SJCRH30 (cell line): ENCODE data around the gene CEMIP2. TPM values are rescaled to one million over a fixed set of nuclear protein-coding genes. Genes with fewer than 3 reads are reported as not detected.
A peak's percentile ranks its signal among the peaks of the same experiment; 100 is the strongest.

Source experiments
- DNase-seq, 2 experiments: peaks; one replicate each; pipeline ENCODE4 v3.0.0-alpha.2; 2015 to 2020
- H3K27ac ChIP-seq: fragments of 250-450 bp; sonication (Bioruptor Pico); 2 replicates; pipeline ENCODE4 v1.5.1; 2020; ENCODE audit warnings: mild to moderate bottlenecking, moderate library complexity
- H3K27me3 ChIP-seq: fragments of 250-450 bp; sonication (Bioruptor Pico); 2 replicates; pipeline ENCODE4 v1.5.1; 2020; ENCODE audit warnings: mild to moderate bottlenecking, moderate library complexity
- H3K36me3 ChIP-seq: fragments of 250-450 bp; sonication (Bioruptor Pico); 2 replicates; pipeline ENCODE4 v1.5.1; 2020; ENCODE audit warnings: mild to moderate bottlenecking, moderate library complexity
- H3K4me1 ChIP-seq: fragments of 250-450 bp; sonication (Bioruptor Pico); 2 replicates; pipeline ENCODE4 v1.5.1; 2020; ENCODE audit warnings: mild to moderate bottlenecking, moderate library complexity
- H3K4me3 ChIP-seq: fragments of 250-450 bp; sonication (Bioruptor Pico); 2 replicates; pipeline ENCODE4 v1.5.1; 2020; ENCODE audit warnings: mild to moderate bottlenecking, moderate library complexity
- H3K9me3 ChIP-seq: fragments of 250-450 bp; sonication (Bioruptor Pico); replicated peaks from 2 replicates; pipeline ENCODE4 v1.5.1; 2020; ENCODE audit warnings: mild to moderate bottlenecking, moderate library complexity
- total RNA-seq: library from RNA; depleted of rRNA; stranded (reverse); fragments of >200 nt; shearing (Covaris generic); gene quantifications from 2 replicates; pipeline ENCODE4 v1.2.3, GENCODE V29; 2014

The CEMIP2 gene
- total RNA-seq, 1 experiment from 2014 or later = 42.2 TPM

DNA sequence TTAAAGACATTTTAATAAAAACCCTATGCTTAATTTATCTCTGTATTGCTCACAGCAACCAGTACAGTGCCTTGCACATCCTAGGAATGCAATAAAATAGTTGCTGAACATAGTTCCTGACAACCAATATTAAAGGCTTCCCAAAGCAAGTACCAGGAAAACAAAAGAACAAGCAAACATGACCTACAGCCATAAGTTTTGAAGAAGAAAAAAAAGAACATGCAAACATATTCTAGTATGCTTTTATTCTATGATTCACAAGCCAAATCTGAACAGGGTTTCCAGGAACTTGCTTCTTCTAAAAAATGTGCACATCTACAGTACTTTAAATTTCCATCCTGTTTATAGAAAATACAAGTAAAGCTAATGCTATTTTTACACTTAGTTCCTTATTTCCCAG lies 4.5 kb downstream of the CEMIP2 start:
- Histone ChIP-seq H3K4me3 (no peak overlapping the region), H3K36me3 (no peaks in the 10 kb centered on the region), H3K27me3 (no peaks in the 10 kb centered on the region), H3K4me1 (peaks cover 18% of the 10 kb centered on the region), H3K9me3 (no peaks in the 10 kb centered on the region), H3K27ac (no peak overlapping the region)
- DNase-seq = no peak

GRCh38 chr9:71762900-71763653 lies 5.2 kb downstream of the CEMIP2 start:
- no peaks in the 10 kb centered on the region for H3K9me3 ChIP-seq
- H3K27me3 ChIP-seq = no peaks in the 10 kb centered on the region
- H3K4me3 ChIP-seq = no peak overlapping the region
- no peak for DNase-seq
- peaks cover 22% of the 10 kb centered on the region for H3K4me1 ChIP-seq
- no peak overlapping the region for H3K27ac ChIP-seq
- H3K36me3 ChIP-seq = no peaks in the 10 kb centered on the region

- Histone ChIP-seq H3K9me3 (no peaks in the 10 kb centered on the region), H3K27me3 (no peaks in the 10 kb centered on the region), H3K4me1 (peaks cover 19% of the 10 kb centered on the region), H3K36me3 (no peaks in the 10 kb centered on the region), H3K4me3 (no peak overlapping the region), H3K27ac (no peak overlapping the region)
- no peak for DNase-seq
Measured at GRCh38 chr9:71761938-71762353, 6.4 kb downstream of the CEMIP2 start.

- H3K9me3 ChIP-seq = no peaks in the 10 kb centered on the region
- no peak for DNase-seq
- H3K36me3 ChIP-seq = no peaks in the 10 kb centered on the region
- H3K4me3 ChIP-seq = no peak overlapping the region
- no peak overlapping the region for H3K27ac ChIP-seq
- peaks cover 14% of the 10 kb centered on the region for H3K4me1 ChIP-seq
- H3K27me3 ChIP-seq = no peaks in the 10 kb centered on the region
Measured at GRCh38 chr9:71760901-71761300, 7.4 kb downstream of the CEMIP2 start.

- Histone ChIP-seq H3K4me1 (peaks cover 14% of the 10 kb centered on the region), H3K4me3 (no peak overlapping the region), H3K36me3 (no peaks in the 10 kb centered on the region), H3K27ac (no peak overlapping the region), H3K9me3 (no peaks in the 10 kb centered on the region), H3K27me3 (no peaks in the 10 kb centered on the region)
- DNase-seq = peak in 1 of 2 experiments; percentile 50
Measured at GRCh38 chr9:71758785-71759184, 9.5 kb downstream of the CEMIP2 start.

- Histone ChIP-seq H3K9me3 (no peaks in the 10 kb centered on the region), H3K27me3 (no peaks in the 10 kb centered on the region), H3K36me3 (no peaks in the 10 kb centered on the region), H3K4me1 (peaks cover 9% of the 10 kb centered on the region), H3K27ac (no peak overlapping the region), H3K4me3 (no peak overlapping the region)
- no peak for DNase-seq
Measured at GRCh38 chr9:71758277-71758676, 10.0 kb downstream of the CEMIP2 start.

GRCh38 chr9:71756753-71757152 lies 11.6 kb downstream of the CEMIP2 start:
- no peak overlapping the region for H3K27ac ChIP-seq
- peaks cover 5% of the 10 kb centered on the region; the same call in 1 of the 2 replicates for H3K4me1 ChIP-seq
- H3K36me3 ChIP-seq = no peaks in the 10 kb centered on the region; the same call in 1 of the 2 replicates
- no peaks in the 10 kb centered on the region for H3K9me3 ChIP-seq
- no peak overlapping the region for H3K4me3 ChIP-seq
- H3K27me3 ChIP-seq = no peaks in the 10 kb centered on the region
- no peak for DNase-seq

DNA sequence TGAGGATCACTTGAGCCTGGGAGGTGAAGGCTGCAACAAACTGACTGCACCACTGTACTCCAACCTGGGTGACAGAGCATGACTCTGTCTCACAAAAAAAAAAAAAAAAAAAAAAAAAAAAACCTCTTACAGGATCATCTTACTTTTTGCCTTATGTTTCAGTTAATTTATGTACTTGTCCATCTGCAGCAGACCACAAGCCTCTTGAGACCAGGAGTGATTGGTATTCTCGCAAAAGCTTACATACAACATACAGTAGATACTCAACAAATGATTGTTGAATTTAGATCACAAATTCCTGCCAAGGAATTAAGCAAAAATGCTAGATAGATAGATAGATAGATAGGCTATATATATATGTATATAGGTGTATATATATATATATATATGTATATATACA lies 12.4 kb downstream of the CEMIP2 start:
- Histone ChIP-seq H3K27ac (no peak overlapping the region), H3K36me3 (no peaks in the 10 kb centered on the region; the same call in 1 of the 2 replicates), H3K4me3 (no peak overlapping the region), H3K27me3 (no peaks in the 10 kb centered on the region), H3K4me1 (peaks cover 5% of the 10 kb centered on the region; the same call in 1 of the 2 replicates), H3K9me3 (no peaks in the 10 kb centered on the region)
- peak in 1 of 2 experiments; percentile 21 for DNase-seq

DNA sequence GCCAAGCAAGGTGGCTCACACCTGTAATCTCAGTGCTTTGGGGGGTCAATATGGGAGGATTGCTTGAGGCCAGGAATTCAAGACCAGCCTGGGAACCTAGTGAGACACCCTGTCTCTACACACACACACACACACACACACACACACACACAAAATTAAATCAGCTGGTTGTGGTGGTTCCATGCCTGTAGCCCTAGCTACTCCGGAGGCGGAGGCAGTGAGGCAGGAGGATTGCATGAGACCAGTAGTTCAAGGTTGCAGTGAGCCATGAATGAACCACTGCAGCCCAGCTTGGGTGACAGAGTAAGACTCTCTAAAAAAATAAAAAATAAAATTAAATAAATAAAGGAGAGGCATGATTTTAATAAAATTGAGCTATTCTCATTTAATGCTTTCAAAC lies 13.1 kb downstream of the CEMIP2 start:
- Histone ChIP-seq H3K4me3 (no peak overlapping the region), H3K4me1 (peaks cover 5% of the 10 kb centered on the region; the same call in 1 of the 2 replicates), H3K27ac (no peak overlapping the region), H3K36me3 (no peaks in the 10 kb centered on the region; the same call in 1 of the 2 replicates), H3K27me3 (no peaks in the 10 kb centered on the region), H3K9me3 (no peaks in the 10 kb centered on the region)
- DNase-seq = no peak

DNA sequence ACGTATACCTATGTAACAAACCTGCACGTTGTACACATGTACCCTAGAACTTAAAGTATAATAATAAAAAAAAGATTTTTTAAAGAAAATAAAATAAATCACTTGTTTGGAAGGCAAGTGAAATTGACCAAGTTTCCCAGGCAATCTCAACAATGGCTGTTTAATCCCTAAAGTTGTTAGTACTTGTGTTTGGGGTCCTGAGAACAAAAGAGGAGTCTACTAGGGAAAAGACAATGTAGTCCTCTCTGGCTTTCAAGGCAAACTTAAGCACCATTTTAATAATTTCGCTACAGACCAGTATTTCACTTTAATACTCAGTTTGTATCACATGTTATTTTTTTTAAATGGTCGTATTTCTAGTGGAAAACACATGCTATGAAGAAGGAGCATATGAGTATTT lies 14.2 kb downstream of the CEMIP2 start:
- Histone ChIP-seq H3K36me3 (peaks cover 6% of the 10 kb centered on the region), H3K27ac (no peak overlapping the region), H3K4me3 (no peak overlapping the region), H3K9me3 (no peaks in the 10 kb centered on the region), H3K4me1 (peaks cover 5% of the 10 kb centered on the region; the same call in 1 of the 2 replicates), H3K27me3 (no peaks in the 10 kb centered on the region)
- DNase-seq = no peak

GRCh38 chr9:71752928-71753327 lies 15.4 kb downstream of the CEMIP2 start:
- no peaks in the 10 kb centered on the region for H3K4me1 ChIP-seq
- no peaks in the 10 kb centered on the region for H3K9me3 ChIP-seq
- no peak overlapping the region for H3K27ac ChIP-seq
- no peak overlapping the region for H3K4me3 ChIP-seq
- peaks cover 6% of the 10 kb centered on the region for H3K36me3 ChIP-seq
- no peak for DNase-seq
- no peaks in the 10 kb centered on the region for H3K27me3 ChIP-seq

DNA sequence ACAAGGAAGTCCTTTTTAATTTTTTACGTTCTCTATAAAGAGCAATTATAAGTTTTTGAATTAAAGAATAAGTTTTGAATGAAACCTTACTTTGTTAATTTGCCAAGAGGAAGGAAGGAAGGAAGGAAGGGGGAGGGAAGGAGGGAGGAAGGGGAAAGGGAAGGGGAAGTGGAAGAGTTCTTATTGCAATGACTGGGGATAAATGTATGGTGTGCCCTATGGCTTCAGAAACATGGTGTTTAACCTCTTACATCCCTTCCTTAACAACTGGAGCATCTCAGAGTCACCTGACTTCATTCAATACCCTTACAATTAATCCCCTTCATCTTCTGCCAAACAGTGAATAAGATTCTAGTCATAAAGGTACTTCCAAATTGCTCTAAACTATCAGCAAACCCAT lies 16.0 kb downstream of the CEMIP2 start:
- no peak overlapping the region for H3K4me3 ChIP-seq
- peaks cover 6% of the 10 kb centered on the region for H3K36me3 ChIP-seq
- no peaks in the 10 kb centered on the region for H3K4me1 ChIP-seq
- no peak for DNase-seq
- H3K9me3 ChIP-seq = no peaks in the 10 kb centered on the region
- H3K27ac ChIP-seq = no peak overlapping the region
- H3K27me3 ChIP-seq = no peaks in the 10 kb centered on the region

- H3K27me3 ChIP-seq = no peaks in the 10 kb centered on the region
- no peaks in the 10 kb centered on the region for H3K9me3 ChIP-seq
- H3K4me3 ChIP-seq = no peak overlapping the region
- no peak overlapping the region for H3K27ac ChIP-seq
- no peaks in the 10 kb centered on the region for H3K4me1 ChIP-seq
- no peak for DNase-seq
- peaks cover 13% of the 10 kb centered on the region for H3K36me3 ChIP-seq
Measured at GRCh38 chr9:71748280-71748743, 20.0 kb downstream of the CEMIP2 start.

DNA sequence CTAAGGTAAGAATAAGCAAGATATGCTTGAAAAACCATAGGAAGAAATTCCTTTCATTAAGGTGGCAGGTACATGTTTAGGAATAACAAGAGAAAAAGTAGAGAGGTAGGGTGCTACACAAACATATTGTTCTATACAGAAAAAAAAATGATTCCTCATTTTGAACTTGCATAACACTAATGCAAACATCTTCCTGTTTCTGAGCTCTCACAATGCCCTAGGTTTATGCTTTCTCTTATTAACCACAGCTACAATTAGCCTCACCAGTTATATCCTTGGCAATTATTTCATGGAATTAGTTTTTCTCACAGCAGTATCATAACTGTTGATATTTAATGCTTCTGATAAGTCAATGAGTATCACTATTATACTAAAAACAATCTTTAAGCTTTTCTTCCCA lies 20.7 kb downstream of the CEMIP2 start:
- H3K9me3 ChIP-seq = no peaks in the 10 kb centered on the region
- H3K4me3 ChIP-seq = no peak overlapping the region
- no peak for DNase-seq
- H3K27me3 ChIP-seq = no peaks in the 10 kb centered on the region
- H3K4me1 ChIP-seq = peaks cover 2% of the 10 kb centered on the region
- peaks cover 13% of the 10 kb centered on the region for H3K36me3 ChIP-seq
- H3K27ac ChIP-seq = no peak overlapping the region

- no peaks in the 10 kb centered on the region for H3K9me3 ChIP-seq
- H3K36me3 ChIP-seq = peaks cover 13% of the 10 kb centered on the region
- no peak overlapping the region for H3K4me3 ChIP-seq
- DNase-seq = no peak
- H3K27me3 ChIP-seq = no peaks in the 10 kb centered on the region
- no peak overlapping the region for H3K27ac ChIP-seq
- peaks cover 8% of the 10 kb centered on the region for H3K4me1 ChIP-seq
Measured at GRCh38 chr9:71746758-71747125, 21.6 kb downstream of the CEMIP2 start.
